ENCODE measurements around the gene BIRC5.

DNA sequence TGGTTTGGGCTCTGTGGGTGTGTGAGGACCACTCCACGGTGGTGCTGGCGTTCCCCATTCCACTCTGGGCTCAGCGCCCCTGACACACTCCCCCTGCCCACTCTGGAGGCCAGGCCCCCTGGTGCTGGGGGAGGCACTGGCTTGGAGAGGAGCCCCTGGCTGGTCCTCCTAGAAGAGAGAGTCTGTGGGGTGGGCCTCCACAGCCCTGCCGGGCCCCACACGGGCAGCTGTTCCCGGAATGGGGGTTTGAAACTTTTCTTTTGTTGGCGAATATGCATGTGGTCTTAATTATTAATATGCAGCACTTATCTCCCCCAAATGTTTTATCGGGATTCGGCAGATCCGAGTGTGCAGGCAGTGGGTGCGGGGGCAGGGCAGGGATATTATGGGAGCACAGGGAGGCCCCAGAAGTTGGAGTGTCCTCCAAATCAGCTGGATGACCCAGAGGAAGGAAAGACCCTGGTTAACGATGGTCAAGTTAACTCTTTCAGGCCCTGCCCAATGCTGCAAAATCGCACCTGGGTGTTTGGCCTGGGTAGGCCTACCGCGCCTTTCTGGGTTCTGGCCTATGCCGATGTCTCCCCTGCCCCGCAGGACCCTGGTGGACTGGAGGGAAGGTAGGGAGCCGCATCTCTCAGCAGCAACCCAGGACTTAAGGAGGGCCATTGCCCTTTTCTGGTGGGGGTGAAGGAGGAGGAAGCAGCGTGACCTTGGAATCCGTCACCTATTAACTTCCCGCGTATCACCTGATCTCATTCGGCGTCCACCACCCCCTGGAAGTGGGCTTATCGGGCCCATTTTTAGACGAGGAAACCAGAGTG is 53.4 kb downstream of the BIRC5 start:
- TF ChIP-seq CTCF (IDR thresholded peaks at IDR 0.05) (no peak), POLR2A (IDR thresholded peaks at IDR 0.05) (no peak)
